Hematopoietic multipotent progenitor cell treated with erythropoietin and hydrocortisone succinate and interleukin-3 and kit ligand, for 17 days (in vitro differentiated cells): Measurements from ENCODE around the gene REC114.
"Not testable (repeated sequence)": the region's sequence is repeated elsewhere in the genome, so short reads cannot be mapped to it uniquely, and the experiment has no call there.

Experiments
- DNase-seq: peaks from one replicate; pipeline ENCODE4 v3.0.0-alpha.2; 2015; ENCODE audit warnings: low spot score

REC114 gene

GRCh38 chr15:73442968-73443367, at the start of gene REC114:
TSS of gene REC114 (plus strand) at chr15:73443164. CDS start at chr15:73443186, 22 bp downstream.
- no peak for DNase-seq

- DNase-seq = no peak
Measured at GRCh38 chr15:73393336-73393735, 49.6 kb upstream of the REC114 start.

GRCh38 chr15:73394782-73395181, 48.2 kb upstream of the REC114 start:
- no peak for DNase-seq

GRCh38 chr15:73395671-73396070, 47.3 kb upstream of the REC114 start:
- DNase-seq = no peak

GRCh38 chr15:73397461-73397860, 45.5 kb upstream of the REC114 start:
- DNase-seq = no peak

GRCh38 chr15:73398861-73399260, 44.1 kb upstream of the REC114 start:
- DNase-seq = no peak

GRCh38 chr15:73400222-73400621, 42.7 kb upstream of the REC114 start:
- DNase-seq = not testable (repeated sequence)

GRCh38 chr15:73403171-73403570, 39.8 kb upstream of the REC114 start:
- no peak for DNase-seq

- DNase-seq = no peak
Measured at GRCh38 chr15:73414876-73415275, 28.1 kb upstream of the REC114 start.

- DNase-seq = no peak
Measured at GRCh38 chr15:73424506-73424905, 18.5 kb upstream of the REC114 start.

GRCh38 chr15:73425510-73425909, 17.5 kb upstream of the REC114 start:
- DNase-seq = no peak

- no peak for DNase-seq
Measured at GRCh38 chr15:73426323-73426994, 16.5 kb upstream of the REC114 start.

GRCh38 chr15:73431329-73431728, 11.6 kb upstream of the REC114 start:
- not testable (repeated sequence) for DNase-seq

- DNase-seq = no peak
Measured at GRCh38 chr15:73433873-73434272, 9.1 kb upstream of the REC114 start.

GRCh38 chr15:73436613-73437012, 6.4 kb upstream of the REC114 start:
- no peak for DNase-seq

- no peak for DNase-seq
Measured at GRCh38 chr15:73437543-73438109, 5.3 kb upstream of the REC114 start.

GRCh38 chr15:73438651-73439050, 4.3 kb upstream of the REC114 start:
- DNase-seq = no peak

GRCh38 chr15:73440571-73440970, 2.4 kb upstream of the REC114 start:
- DNase-seq = no peak

GRCh38 chr15:73442421-73442820, 543 bp upstream of the REC114 start:
- no peak for DNase-seq

- DNase-seq = not testable (repeated sequence)
Measured at GRCh38 chr15:73447471-73447870, 4.5 kb downstream of the REC114 start.

GRCh38 chr15:73448158-73448758, 5.3 kb downstream of the REC114 start:
- DNase-seq = not testable (repeated sequence)

- not testable (repeated sequence) for DNase-seq
Measured at GRCh38 chr15:73449980-73450379, 7.0 kb downstream of the REC114 start.

GRCh38 chr15:73454096-73454495, 11.1 kb downstream of the REC114 start:
- no peak for DNase-seq

- DNase-seq = no peak
Measured at GRCh38 chr15:73455876-73456275, 12.9 kb downstream of the REC114 start.
